Measurements from ENCODE around the gene PLA2G2F.

Gene PLA2G2F

DNA sequence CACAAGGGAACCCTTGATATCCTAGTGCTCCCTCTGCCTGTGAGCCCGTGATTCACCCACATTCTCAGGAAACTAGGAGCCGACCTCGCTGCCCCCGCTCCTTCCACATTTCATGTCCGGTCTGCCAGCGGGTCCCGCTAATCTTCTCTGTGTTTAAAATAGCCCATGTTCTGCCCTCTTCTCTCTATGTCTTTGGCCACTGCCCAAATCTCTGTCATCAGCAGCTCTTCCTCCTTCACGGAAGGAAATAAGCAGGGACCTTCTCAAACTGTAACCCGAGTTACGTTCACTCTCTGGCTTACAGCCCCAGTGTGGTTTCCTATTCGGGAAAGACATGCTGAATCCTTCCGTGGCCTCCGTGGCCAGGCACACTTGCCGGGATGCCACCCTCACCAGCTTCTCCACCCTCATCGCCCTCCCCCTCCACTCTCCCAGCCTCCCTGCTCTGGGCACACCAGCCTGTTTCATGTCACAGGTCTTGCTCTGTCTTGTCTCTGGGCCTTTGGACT, 25.6 kb downstream of the PLA2G2F start:
- Mint-ChIP-seq H3K27me3 (ENCODE audit: low read depth) (peaks cover 27% of the 10 kb centered on the region), H3K27ac (no peak overlapping the region)
- TF ChIP-seq, protein P1, sequence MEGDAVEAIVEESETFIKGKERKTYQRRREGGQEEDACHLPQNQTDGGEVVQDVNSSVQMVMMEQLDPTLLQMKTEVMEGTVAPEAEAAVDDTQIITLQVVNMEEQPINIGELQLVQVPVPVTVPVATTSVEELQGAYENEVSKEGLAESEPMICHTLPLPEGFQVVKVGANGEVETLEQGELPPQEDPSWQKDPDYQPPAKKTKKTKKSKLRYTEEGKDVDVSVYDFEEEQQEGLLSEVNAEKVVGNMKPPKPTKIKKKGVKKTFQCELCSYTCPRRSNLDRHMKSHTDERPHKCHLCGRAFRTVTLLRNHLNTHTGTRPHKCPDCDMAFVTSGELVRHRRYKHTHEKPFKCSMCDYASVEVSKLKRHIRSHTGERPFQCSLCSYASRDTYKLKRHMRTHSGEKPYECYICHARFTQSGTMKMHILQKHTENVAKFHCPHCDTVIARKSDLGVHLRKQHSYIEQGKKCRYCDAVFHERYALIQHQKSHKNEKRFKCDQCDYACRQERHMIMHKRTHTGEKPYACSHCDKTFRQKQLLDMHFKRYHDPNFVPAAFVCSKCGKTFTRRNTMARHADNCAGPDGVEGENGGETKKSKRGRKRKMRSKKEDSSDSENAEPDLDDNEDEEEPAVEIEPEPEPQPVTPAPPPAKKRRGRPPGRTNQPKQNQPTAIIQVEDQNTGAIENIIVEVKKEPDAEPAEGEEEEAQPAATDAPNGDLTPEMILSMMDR (IDR thresholded peaks at IDR 0.05; ENCODE audit: unreplicated experiment in 3 of 3) = no peak

GRCh38 chr1:20165522-20165951, 26.4 kb downstream of the PLA2G2F start:
- peaks cover 40% of the 10 kb centered on the region for H3K9me3 Mint-ChIP-seq
- H3K36me3 Mint-ChIP-seq (ENCODE audit: low read depth) = no peaks in the 10 kb centered on the region
- TF ChIP-seq, protein P1 (IDR thresholded peaks at IDR 0.05; ENCODE audit: unreplicated experiment in 3 of 3) = peak in 1 of 3 experiments; percentile 10

More for the DNA sequence above, 25.6 kb downstream of the PLA2G2F start:
- Mint-ChIP-seq H3K36me3 (ENCODE audit: low read depth) (no peaks in the 10 kb centered on the region), H3K4me1 (peaks cover 15% of the 10 kb centered on the region), H3K9me3 (peaks cover 45% of the 10 kb centered on the region), H3K4me3 (no peak overlapping the region)

DNA sequence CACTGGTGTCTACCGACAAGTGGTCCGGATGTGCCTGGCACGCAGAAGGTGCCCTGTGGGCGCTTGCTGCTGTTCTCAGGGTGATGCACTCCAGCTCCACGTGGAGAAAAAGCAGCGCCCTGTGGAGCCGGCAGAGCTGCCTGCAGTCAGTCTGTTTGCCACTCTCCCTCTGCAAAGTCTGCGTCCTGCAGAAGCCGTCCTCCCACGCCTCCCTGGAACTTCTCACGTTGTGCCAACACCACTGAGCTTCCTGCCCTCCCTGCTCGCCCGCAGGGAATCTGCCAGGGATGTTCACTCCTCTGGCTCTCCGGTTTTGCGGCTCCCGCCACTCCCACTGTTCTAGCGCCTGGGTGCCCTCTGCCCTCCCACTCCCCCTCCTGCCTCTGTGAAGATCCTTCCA, 26.9 kb downstream of the PLA2G2F start:
- no peaks in the 10 kb centered on the region for H3K36me3 Mint-ChIP-seq (ENCODE audit: low read depth)
- H3K27ac Mint-ChIP-seq = no peak overlapping the region
- H3K9me3 Mint-ChIP-seq = peaks cover 37% of the 10 kb centered on the region
- TF ChIP-seq, protein P1 (IDR thresholded peaks at IDR 0.05; ENCODE audit: unreplicated experiment in 3 of 3) = no peak
- no peak overlapping the region for H3K4me3 Mint-ChIP-seq
- peaks cover 26% of the 10 kb centered on the region for H3K27me3 Mint-ChIP-seq (ENCODE audit: low read depth)
- H3K4me1 Mint-ChIP-seq = peaks cover 15% of the 10 kb centered on the region

More at GRCh38 chr1:20165522-20165951, 26.4 kb downstream of the PLA2G2F start:
- no peak overlapping the region for H3K4me3 Mint-ChIP-seq
- peaks cover 15% of the 10 kb centered on the region for H3K4me1 Mint-ChIP-seq
- no peak overlapping the region for H3K27ac Mint-ChIP-seq
- peaks cover 27% of the 10 kb centered on the region for H3K27me3 Mint-ChIP-seq (ENCODE audit: low read depth)

- Mint-ChIP-seq H3K4me3 (no peak overlapping the region), H3K9me3 (peaks cover 29% of the 10 kb centered on the region), H3K27me3 (ENCODE audit: low read depth) (peaks cover 23% of the 10 kb centered on the region), H3K27ac (no peak overlapping the region), H3K36me3 (ENCODE audit: low read depth) (no peaks in the 10 kb centered on the region), H3K4me1 (peaks cover 15% of the 10 kb centered on the region)
- TF ChIP-seq, protein P1 (IDR thresholded peaks at IDR 0.05; ENCODE audit: unreplicated experiment in 3 of 3) = no peak
Measured at GRCh38 chr1:20167126-20167525, 28.0 kb downstream of the PLA2G2F start.

- Mint-ChIP-seq H3K4me1 (peaks cover 15% of the 10 kb centered on the region), H3K4me3 (no peak overlapping the region), H3K27ac (peak overlapping the region in 1 of 3 experiments; percentile 5), H3K36me3 (ENCODE audit: low read depth) (no peaks in the 10 kb centered on the region), H3K27me3 (ENCODE audit: low read depth) (peaks cover 11% of the 10 kb centered on the region), H3K9me3 (peaks cover 14% of the 10 kb centered on the region)
- TF ChIP-seq, protein P1 (IDR thresholded peaks at IDR 0.05; ENCODE audit: unreplicated experiment in 3 of 3) = no peak
Measured at GRCh38 chr1:20168564-20169491, 29.7 kb downstream of the PLA2G2F start.

Measured in nephron (organoid).